HCT116 (cell line): ENCODE results near the gene GNA12. TPM values are rescaled to one million over a fixed set of nuclear protein-coding genes. Genes with fewer than 3 reads are reported as not detected.

ENCODE experiments used
- ATAC-seq: fragments of 200-7000 bp; cut with Tn5 transposase; 2 replicates; pipeline ENCODE4 v1.9.1; 2020; ENCODE audit warnings: mild to moderate bottlenecking, moderate library complexity
- BruUV-seq: library from RNA; stranded (reverse); fragments of 400-500 nt; replicated peaks from 2 replicates; lab custom pipeline; 2021; lab: Mats Ljungman, UMichigan
- CTCF ChIA-PET: fragments of 300-600 bp; sonication (Branson Sonifier 250); formaldehyde crosslinking; loops from one replicate; lab custom pipeline; 2021; ENCODE audit warnings: antibody characterized with exemption; lab: Charles Lee
- POLR2A ChIA-PET: fragments of 300-600, 350-600 bp; sonication (Branson Sonifier 250); formaldehyde crosslinking; loops from one replicate; lab custom pipeline; 2021; ENCODE audit warnings: antibody characterized with exemption; lab: Charles Lee
- RAD21 ChIA-PET, 2 experiments: fragments of 300-600 bp; sonication (Branson Sonifier 250); formaldehyde crosslinking; loops; one replicate each; lab custom pipeline; 2023; ENCODE audit warnings: low total read pairs in 2 of 2; ENCODE audit not compliant: uncharacterized antibody in 2 of 2, unreplicated experiment in 2 of 2, low non-redundant PET in 1 of 2; lab: Charles Lee
- DNase-seq: peaks from one replicate; pipeline ENCODE4 v3.0.0-alpha.2; 2010; ENCODE audit warnings: low read depth, low spot score
- H2AFZ ChIP-seq: fragments of 200-600 bp; shearing (Covaris generic), sonication (generic); 2 replicates; pipeline ENCODE4 v1.6.1; 2017; ENCODE audit warnings: low read depth, mixed run types, mixed read lengths, antibody characterized with exemption, low read length; ENCODE audit not compliant: poor library complexity, severe bottlenecking
- H3K27ac ChIP-seq: 2 replicates; pipeline ENCODE4 v1.5.1; 2012; ENCODE audit warnings: low read depth, low read length
- H3K27me3 ChIP-seq: fragments of 200-600 bp; sonication (generic); 2 replicates; pipeline ENCODE4 v1.6.1; 2016; ENCODE audit warnings: mixed run types, low read length, mixed read lengths; ENCODE audit not compliant: insufficient read depth
- H3K36me3 ChIP-seq, 2 experiments: fragments of 200-500 bp in 1 of 2; fragments of 200-600 bp in 1 of 2; sonication (Bioruptor generic) in 1 of 2; sonication (generic) in 1 of 2; 2 replicates each; pipeline versions ENCODE4 v1.5.1 to v1.6.1; 2014 to 2016; ENCODE audit warnings: low read length in 2 of 2, inconsistent platforms in 1 of 2, mixed read lengths in 1 of 2, mixed run types in 1 of 2; ENCODE audit not compliant: insufficient read depth in 2 of 2, control insufficient read depth in 1 of 2
- H3K4me1 ChIP-seq, 2 experiments: fragments of 200-600 bp in 1 of 2; sonication (generic) in 1 of 2; 2 replicates each; pipeline versions ENCODE4 v1.5.1 to v1.6.1; 2012 to 2017; ENCODE audit warnings: low read length in 2 of 2, inconsistent platforms in 1 of 2, mild to moderate bottlenecking in 1 of 2, mixed read lengths in 1 of 2, mixed run types in 1 of 2, moderate library complexity in 1 of 2; ENCODE audit not compliant: insufficient read depth in 2 of 2, control insufficient read depth in 1 of 2
- H3K4me2 ChIP-seq: fragments of 200-600 bp; sonication (generic); 2 replicates; pipeline ENCODE4 v1.6.1; 2017; ENCODE audit warnings: mixed run types, low read length, mixed read lengths
- H3K4me3 ChIP-seq, 2 experiments: fragments of 200-600 bp in 1 of 2; sonication (generic) in 1 of 2; replicated peaks in 1 of 2; 2 replicates each; pipeline ENCODE4 v1.5.1; 2011 to 2016; ENCODE audit warnings: low read length in 2 of 2, control low read depth in 1 of 2, low read depth in 1 of 2, mild to moderate bottlenecking in 1 of 2, mixed read lengths in 1 of 2, mixed run types in 1 of 2
- H3K79me2 ChIP-seq: fragments of 200-600 bp; sonication (generic); 2 replicates; pipeline ENCODE4 v1.6.1; 2017; ENCODE audit warnings: mild to moderate bottlenecking, mixed run types, low read length, moderate library complexity, mixed read lengths; ENCODE audit not compliant: insufficient read depth
- H3K9ac ChIP-seq: fragments of 200-600 bp; sonication (generic); 2 replicates; pipeline ENCODE4 v1.6.1; 2016; ENCODE audit warnings: low read length, mixed read lengths
- H3K9me2 ChIP-seq: fragments of 200-600 bp; sonication (generic), shearing (Covaris generic); 2 replicates; pipeline ENCODE4 v1.6.1; 2017; ENCODE audit warnings: mixed run types, mild to moderate bottlenecking, moderate library complexity; ENCODE audit not compliant: insufficient read depth
- H3K9me3 ChIP-seq, 2 experiments: fragments of 200-500 bp in 1 of 2; fragments of 200-600 bp in 1 of 2; sonication (Bioruptor generic) in 1 of 2; sonication (generic) in 1 of 2; 2 replicates each; pipeline ENCODE4 v1.6.1; 2014 to 2017; ENCODE audit warnings: low read length in 2 of 2, mixed read lengths in 2 of 2, inconsistent platforms in 1 of 2, low read depth in 1 of 2, mild to moderate bottlenecking in 1 of 2, mixed run types in 1 of 2, moderate library complexity in 1 of 2; ENCODE audit not compliant: control insufficient read depth in 1 of 2, insufficient read depth in 1 of 2
- H4K20me1 ChIP-seq: fragments of 200-600 bp; sonication (generic), shearing (Covaris generic); 2 replicates; pipeline ENCODE4 v1.6.1; 2017; ENCODE audit warnings: mixed run types, mild to moderate bottlenecking, moderate library complexity; ENCODE audit not compliant: insufficient read depth
- ATF3 ChIP-seq: IDR thresholded peaks from 2 replicates; pipeline ENCODE4 v1.6.1; 2012
- CBX3 ChIP-seq: IDR thresholded peaks from 2 replicates; pipeline ENCODE4 v1.6.1; 2012; ENCODE audit warnings: low read depth
- CEBPB ChIP-seq: IDR thresholded peaks from 2 replicates; pipeline ENCODE4 v1.6.1; 2012; ENCODE audit warnings: low read depth
- CTCF ChIP-seq, 3 experiments: fragments of 200-600 bp in 1 of 3; sonication (generic) in 1 of 3; IDR thresholded peaks in 2 of 3; conservative IDR thresholded peaks in 1 of 3; 2 replicates each; pipeline ENCODE4 v1.5.1; 2012 to 2017; ENCODE audit warnings: low read depth in 2 of 3, low read length in 2 of 3, antibody characterized with exemption in 1 of 3, borderline replicate concordance in 1 of 3, control low read depth in 1 of 3, mild to moderate bottlenecking in 1 of 3, mixed read lengths in 1 of 3, mixed run types in 1 of 3, moderate library complexity in 1 of 3; ENCODE audit not compliant: insufficient read depth in 1 of 3
- EZH2 ChIP-seq: fragments of 200-600 bp; sonication (generic); IDR thresholded peaks from 2 replicates; pipeline ENCODE4 v1.6.1; 2017; ENCODE audit warnings: antibody characterized with exemption, mixed run types
- EZH2phosphoT487 ChIP-seq: fragments of 200-600 bp; IDR thresholded peaks from 2 replicates; pipeline ENCODE4 v1.6.1; 2018; ENCODE audit warnings: antibody characterized with exemption, borderline replicate concordance
- FOSL1 ChIP-seq: IDR thresholded peaks from 2 replicates; pipeline ENCODE4 v1.6.1; 2012; ENCODE audit warnings: low read depth
- JUND ChIP-seq: IDR thresholded peaks from 2 replicates; pipeline ENCODE4 v1.6.1; 2012
- MAX ChIP-seq: IDR thresholded peaks from 2 replicates; pipeline ENCODE4 v1.6.1; 2012
- POLR2A ChIP-seq: IDR thresholded peaks from 2 replicates; pipeline ENCODE4 v1.7.0; 2011; ENCODE audit warnings: borderline replicate concordance; ENCODE audit not compliant: insufficient read depth, insufficient read length; ENCODE audit errors: extremely low read depth
- POLR2AphosphoS5 ChIP-seq: IDR thresholded peaks from 2 replicates; pipeline ENCODE4 v1.6.1; 2011; ENCODE audit warnings: mild to moderate bottlenecking, low read depth, low read length, moderate library complexity
- RAD21 ChIP-seq: IDR thresholded peaks from 2 replicates; pipeline ENCODE4 v1.6.1; 2012; ENCODE audit warnings: low read depth, mild to moderate bottlenecking
- REST ChIP-seq: IDR thresholded peaks from 2 replicates; pipeline ENCODE4 v1.6.1; 2012; ENCODE audit warnings: low read depth
- SP1 ChIP-seq: IDR thresholded peaks from 2 replicates; pipeline ENCODE4 v1.6.1; 2012; ENCODE audit warnings: low read depth
- SRF ChIP-seq: IDR thresholded peaks from 2 replicates; pipeline ENCODE4 v1.6.1; 2012; ENCODE audit warnings: low read depth
- TCF7L2 ChIP-seq: IDR thresholded peaks from 2 replicates; pipeline ENCODE4 v1.7.0; 2011; ENCODE audit warnings: borderline replicate concordance, inconsistent platforms; ENCODE audit not compliant: insufficient read depth, insufficient read length; ENCODE audit errors: extremely low read depth
- YY1 ChIP-seq: IDR thresholded peaks from 2 replicates; pipeline ENCODE4 v1.6.1; 2011; ENCODE audit warnings: low read length, low read depth, moderate library complexity, mild to moderate bottlenecking; ENCODE audit not compliant: insufficient replicate concordance; ENCODE audit errors: extremely low read depth
- ZBTB33 ChIP-seq: IDR thresholded peaks from 2 replicates; pipeline ENCODE4 v1.6.1; 2011; ENCODE audit warnings: mild to moderate bottlenecking, low read length, moderate library complexity; ENCODE audit not compliant: insufficient replicate concordance; ENCODE audit errors: extremely low read depth
- ZNF274 ChIP-seq: fragments of 200-500 bp; sonication (Bioruptor generic); IDR thresholded peaks from 2 replicates; pipeline ENCODE4 v1.6.1; 2014; ENCODE audit warnings: mild to moderate bottlenecking, low read depth, low read length, inconsistent platforms
- intact Hi-C: fragments of 100-400 bp; cut with micrococcal nuclease; formaldehyde crosslinking; loops from 2 replicates; pipeline ENCODE4 v1.10.0; 2022
- total RNA-seq: library from RNA; stranded (reverse); gene quantifications from one replicate; pipeline ENCODE4 v1.2.1, GENCODE V29; 2021; ENCODE audit not compliant: unreplicated experiment

The GNA12 gene
- total RNA-seq, 1 experiment from 2014 or later, result 32.6 TPM

DNA sequence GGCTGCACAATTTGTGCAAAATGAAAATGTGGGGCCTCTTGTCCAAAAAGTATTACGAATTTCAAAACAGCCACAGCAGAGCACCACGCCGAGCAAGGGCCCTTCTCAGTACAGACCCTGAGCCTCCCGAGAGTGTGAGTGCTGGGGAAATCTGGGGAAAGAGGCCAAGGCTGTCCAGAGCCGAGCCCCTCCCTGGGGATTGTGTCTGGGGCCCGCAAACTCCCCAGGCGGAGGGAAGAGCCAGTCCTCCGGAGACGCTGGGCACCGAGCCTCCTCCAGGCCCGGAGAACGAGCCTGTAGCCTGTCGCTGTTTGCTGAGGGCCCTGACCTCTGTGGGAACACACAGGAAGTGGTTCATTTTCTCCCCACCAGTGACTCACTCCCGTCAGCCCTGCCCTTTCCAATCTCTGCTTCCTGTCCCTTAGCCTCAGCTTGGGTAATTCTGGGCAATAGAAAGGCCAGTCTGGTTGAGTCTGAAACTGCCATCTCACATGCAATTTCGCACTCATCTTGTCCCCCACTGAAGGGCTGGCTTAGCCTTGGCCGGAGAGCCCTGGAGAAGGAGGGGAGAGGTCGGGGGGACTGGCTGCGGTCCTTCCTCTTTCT lies 19.5 kb upstream of the GNA12 start:
- no peaks in the 10 kb centered on the region for H3K36me3 ChIP-seq
- H3K4me3 ChIP-seq, result peak overlapping the region; percentile 59 to 72
- peak overlapping the region; percentile 79 for H3K9ac ChIP-seq
- H3K4me1 ChIP-seq, result peaks cover 18 to 27% of the 10 kb centered on the region in 2 experiments
- intact Hi-C loops, result loop anchor here (5.0 to 10.0 kb wide), 2 partner anchors 1034 to 1751 kb away; no protein-coding TSS in a partner anchor
- CTCF ChIA-PET, result interaction anchor here (0.9 to 1.0 kb wide), 2 partner anchors 59 to 144 kb away, joined by 3 read pairs; no protein-coding TSS in a partner anchor
- H3K79me2 ChIP-seq, result no peaks in the 10 kb centered on the region
- no peaks in the 10 kb centered on the region for H3K9me2 ChIP-seq
- POLR2A ChIA-PET, result interaction anchor here (0.9 kb wide), 1 partner anchor 11 kb away, joined by 3 read pairs; no protein-coding TSS in a partner anchor
- DNase-seq, result peak; percentile 69
- H4K20me1 ChIP-seq, result no peaks in the 10 kb centered on the region
- H3K27ac ChIP-seq, result peak overlapping the region; percentile 79
- peak overlapping the region; percentile 86 for H2AFZ ChIP-seq
- peak; percentile 94 for ATAC-seq
- no TSS peak for BruUV-seq
- peak overlapping the region; percentile 99 for H3K4me2 ChIP-seq
- RAD21 ChIA-PET, result no interaction called here
- H3K27me3 ChIP-seq, result no peaks in the 10 kb centered on the region
- H3K9me3 ChIP-seq, result no peaks in the 10 kb centered on the region
- TF ChIP-seq EZH2 (no peak), ATF3 (no peak), POLR2AphosphoS5 (peak; percentile 96), SRF (no peak), CBX3 (peak; percentile 69; the same call in 1 of the 2 replicates), YY1 (peak; percentile 82), REST (no peak), EZH2phosphoT487 (no peak), TCF7L2 (peak; percentile 37), JUND (peak; percentile 93), ZBTB33 (no peak), CTCF (IDR thresholded peaks at IDR 0.05 in 2 of 3, conservative IDR thresholded peaks at IDR 0.05 in 1 of 3; ENCODE audit: borderline replicate concordance in 1 of 3, insufficient read depth in 1 of 3, low read depth in 2 of 3, low read length in 2 of 3) (no peak), POLR2A (peak; percentile 73), MAX (peak; percentile 80; the same call in 1 of the 2 replicates), FOSL1 (peak; percentile 88), CEBPB (peak; percentile 58), RAD21 (no peak), ZNF274 (no peak), SP1 (peak; percentile 79)
